Measurements from ENCODE around the gene TRIP6. TPM values are rescaled to one million over a fixed set of nuclear protein-coding genes. Genes with fewer than 3 reads are reported as not detected.
A peak's percentile ranks its signal among the peaks of the same experiment; 100 is the strongest.

Gene TRIP6
- total and polyA plus RNA-seq, 5 donors, result 31.4 to 49.6 (median 44.7) TPM

GRCh38 chr7:100825751-100826513, 41.3 kb upstream of the TRIP6 start:
- intact Hi-C loops (cut with DNase I), result no loop called here
- 18% methylated on average over 17 of the region's 17 CpGs for WGBS
- H3K27ac ChIP-seq (ENCODE audit: low read length), result peak overlapping the region; percentile 50
- peak in 1 of 3 donors; percentile 51 for DNase-seq
- no peaks in the 10 kb centered on the region for H3K4me1 ChIP-seq (ENCODE audit: control insufficient read depth, insufficient read depth, low read length)
- no peaks in the 10 kb centered on the region for H3K27me3 ChIP-seq (ENCODE audit: control insufficient read depth, insufficient read depth)
- ATAC-seq, result no peak
- no peaks in the 10 kb centered on the region for H3K9me3 ChIP-seq (ENCODE audit: control insufficient read depth, low read length)
- peak overlapping the region; percentile 92 for H3K4me3 ChIP-seq (ENCODE audit: low read length)

- under 1% methylated on average over 71 of the region's 71 CpGs for WGBS
- H3K9me3 ChIP-seq (ENCODE audit: control insufficient read depth, low read length), result no peaks in the 10 kb centered on the region
- no peaks in the 10 kb centered on the region for H3K4me1 ChIP-seq (ENCODE audit: control insufficient read depth, insufficient read depth, low read length)
- H3K27me3 ChIP-seq (ENCODE audit: control insufficient read depth, insufficient read depth), result no peaks in the 10 kb centered on the region
- DNase-seq, result peak in 2 of 3 donors; percentile 61 to 70
- H3K27ac ChIP-seq (ENCODE audit: low read length), result peak overlapping the region; percentile 76
- H3K4me3 ChIP-seq (ENCODE audit: low read length), result peak overlapping the region; percentile 92
- ATAC-seq, result peak in 1 of 2 donors; percentile 3
- intact Hi-C loops (cut with DNase I), result no loop called here
Measured at GRCh38 chr7:100826514-100827329, 40.5 kb upstream of the TRIP6 start.

GRCh38 chr7:100827330-100828226, 39.6 kb upstream of the TRIP6 start, which contains the start of gene EPHB4:
EPHB4 (minus strand) TSS chr7:100827523; CDS start chr7:100827030, 493 bp downstream.
- Histone ChIP-seq H3K27me3 (ENCODE audit: control insufficient read depth, insufficient read depth) (no peaks in the 10 kb centered on the region), H3K9me3 (ENCODE audit: control insufficient read depth, low read length) (no peaks in the 10 kb centered on the region), H3K4me1 (ENCODE audit: control insufficient read depth, insufficient read depth, low read length) (no peaks in the 10 kb centered on the region), H3K27ac (ENCODE audit: low read length) (peak within 1 kb of the TSS; percentile 76), H3K4me3 (ENCODE audit: low read length) (peak within 1 kb of the TSS; percentile 92)
- DNase-seq (peak; percentile 89 to 95 (median 94)), ATAC-seq (peak; percentile 79 to 89)
- intact Hi-C loops (cut with DNase I), result no loop called here
- WGBS, result under 1% methylated on average over 79 of the region's 80 CpGs

- no peaks in the 10 kb centered on the region for H3K9me3 ChIP-seq (ENCODE audit: control insufficient read depth, low read length)
- H3K27me3 ChIP-seq (ENCODE audit: control insufficient read depth, insufficient read depth), result no peaks in the 10 kb centered on the region
- WGBS, result 18% methylated on average over 20 of the region's 20 CpGs
- H3K4me1 ChIP-seq (ENCODE audit: control insufficient read depth, insufficient read depth, low read length), result no peaks in the 10 kb centered on the region
- intact Hi-C loops (cut with DNase I), result no loop called here
- ATAC-seq (peak; percentile 65 to 77), DNase-seq (peak; percentile 87 to 91 (median 91))
- H3K4me3 ChIP-seq (ENCODE audit: low read length), result no peak overlapping the region
- H3K27ac ChIP-seq (ENCODE audit: low read length), result peak overlapping the region; percentile 62
Measured at GRCh38 chr7:100829150-100829716, 38.0 kb upstream of the TRIP6 start.

- DNase-seq (no peak), ATAC-seq (no peak)
- no peaks in the 10 kb centered on the region for H3K4me1 ChIP-seq (ENCODE audit: control insufficient read depth, insufficient read depth, low read length)
- H3K9me3 ChIP-seq (ENCODE audit: control insufficient read depth, low read length), result no peaks in the 10 kb centered on the region
- H3K4me3 ChIP-seq (ENCODE audit: low read length), result no peak overlapping the region
- intact Hi-C loops (cut with DNase I), result no loop called here
- no peak overlapping the region for H3K27ac ChIP-seq (ENCODE audit: low read length)
- H3K27me3 ChIP-seq (ENCODE audit: control insufficient read depth, insufficient read depth), result no peaks in the 10 kb centered on the region
- 89% methylated on average over 4 of the region's 4 CpGs for WGBS
Measured at GRCh38 chr7:100830396-100830795, 36.8 kb upstream of the TRIP6 start.

GRCh38 chr7:100832281-100832633, 34.9 kb upstream of the TRIP6 start:
- WGBS, result 94% methylated on average over 5 of the region's 5 CpGs
- H3K9me3 ChIP-seq (ENCODE audit: control insufficient read depth, low read length), result no peaks in the 10 kb centered on the region

GRCh38 chr7:100835903-100836811, 31.0 kb upstream of the TRIP6 start:
- DNase-seq (peak; percentile 85 to 87 (median 86)), ATAC-seq (peak; percentile 84 to 92)
- H3K9me3 ChIP-seq (ENCODE audit: control insufficient read depth, low read length), result no peaks in the 10 kb centered on the region
- no peaks in the 10 kb centered on the region for H3K27me3 ChIP-seq (ENCODE audit: control insufficient read depth, insufficient read depth)
- peak overlapping the region; percentile 92 for H3K27ac ChIP-seq (ENCODE audit: low read length)
- WGBS, result 35% methylated on average over 17 of the region's 17 CpGs
- H3K4me1 ChIP-seq (ENCODE audit: control insufficient read depth, insufficient read depth, low read length), result no peaks in the 10 kb centered on the region
- no peak overlapping the region for H3K4me3 ChIP-seq (ENCODE audit: low read length)
- intact Hi-C loops (cut with DNase I), result no loop called here

More at GRCh38 chr7:100832281-100832633, 34.9 kb upstream of the TRIP6 start:
- no peaks in the 10 kb centered on the region for H3K27me3 ChIP-seq (ENCODE audit: control insufficient read depth, insufficient read depth)
- intact Hi-C loops (cut with DNase I), result no loop called here
- no peak for ATAC-seq
- no peaks in the 10 kb centered on the region for H3K4me1 ChIP-seq (ENCODE audit: control insufficient read depth, insufficient read depth, low read length)
- H3K27ac ChIP-seq (ENCODE audit: low read length), result no peak overlapping the region
- no peak overlapping the region for H3K4me3 ChIP-seq (ENCODE audit: low read length)
- DNase-seq, result no peak

- intact Hi-C loops (cut with DNase I), result no loop called here
- H3K9me3 ChIP-seq (ENCODE audit: control insufficient read depth, low read length), result no peaks in the 10 kb centered on the region
- peak overlapping the region; percentile 48 for H3K4me3 ChIP-seq (ENCODE audit: low read length)
- no peaks in the 10 kb centered on the region for H3K4me1 ChIP-seq (ENCODE audit: control insufficient read depth, insufficient read depth, low read length)
- peak overlapping the region; percentile 88 for H3K27ac ChIP-seq (ENCODE audit: low read length)
- no peaks in the 10 kb centered on the region for H3K27me3 ChIP-seq (ENCODE audit: control insufficient read depth, insufficient read depth)
- ATAC-seq (no peak), DNase-seq (no peak)
- 27% methylated on average over 6 of the region's 6 CpGs for WGBS
Measured at GRCh38 chr7:100836812-100837098, 30.4 kb upstream of the TRIP6 start.

GRCh38 chr7:100837099-100837836, 29.9 kb upstream of the TRIP6 start:
- DNase-seq, result peak; percentile 95 to 97 (median 96)
- Histone ChIP-seq H3K4me3 (ENCODE audit: low read length) (peak overlapping the region; percentile 48), H3K9me3 (ENCODE audit: control insufficient read depth, low read length) (no peaks in the 10 kb centered on the region), H3K4me1 (ENCODE audit: control insufficient read depth, insufficient read depth, low read length) (no peaks in the 10 kb centered on the region), H3K27me3 (ENCODE audit: control insufficient read depth, insufficient read depth) (no peaks in the 10 kb centered on the region), H3K27ac (ENCODE audit: low read length) (peak overlapping the region; percentile 88)
- WGBS, result 3% methylated on average over 37 of the region's 37 CpGs
- peak; percentile 87 to 96 for ATAC-seq
- intact Hi-C loops (cut with DNase I), result no loop called here

Data from right cardiac atrium (tissue), 5 donors.